HG02642 (cell line): ENCODE results near the gene PSD2.

Experiments
- ATAC-seq: cut with Tn5 transposase; IDR thresholded peaks from one replicate; pipeline ENCODE4 v1.9.1; 2021; ENCODE audit warnings: mild to moderate bottlenecking; ENCODE audit not compliant: unreplicated experiment, poor library complexity

Gene PSD2

DNA sequence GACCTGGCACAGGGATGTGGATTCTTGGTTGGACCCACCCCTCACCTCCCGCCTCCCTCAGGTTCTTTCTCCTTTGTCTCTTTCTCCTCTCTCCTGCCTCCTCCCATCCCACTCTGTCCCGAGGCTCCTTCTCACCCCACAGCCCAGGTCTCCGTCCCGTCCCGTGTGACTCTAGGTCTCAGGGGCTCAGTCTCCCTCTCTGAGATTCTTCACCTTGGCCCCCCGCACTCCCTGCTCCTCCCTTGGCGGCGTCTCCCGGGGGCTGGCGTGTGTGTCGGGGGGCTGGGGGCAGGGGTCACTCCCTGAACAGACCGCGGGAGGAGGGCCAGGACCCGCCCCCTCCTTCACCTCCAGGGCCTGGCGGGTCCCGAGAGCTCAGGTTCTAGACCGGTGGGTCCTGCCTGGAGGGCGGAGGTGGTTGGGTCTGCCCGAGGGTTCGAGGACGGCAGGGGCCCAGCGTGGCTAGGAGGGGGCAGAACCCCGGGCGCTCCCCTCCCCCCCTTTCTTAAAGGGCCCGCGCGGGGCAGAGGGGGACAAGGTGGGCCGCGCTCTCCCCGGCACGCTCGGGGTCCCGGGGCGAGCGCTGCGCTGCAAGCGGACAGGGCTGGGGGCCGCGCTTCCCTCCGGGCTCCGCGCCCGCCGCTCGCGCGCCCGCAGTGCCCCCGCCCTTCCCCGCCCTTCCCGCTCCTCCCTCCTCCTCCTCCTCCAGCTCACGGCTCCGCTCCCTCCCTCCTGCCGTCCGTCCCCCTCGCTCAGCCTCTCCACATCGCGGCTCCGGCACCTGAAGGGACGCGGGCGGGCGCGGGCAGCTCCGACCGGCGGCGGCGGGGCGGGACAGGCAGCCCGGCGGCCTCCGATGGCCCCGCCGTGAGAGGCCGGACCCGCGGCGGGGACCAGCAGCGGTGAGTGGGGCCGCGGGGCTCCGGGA lies at the start of gene PSD2:
Gene PSD2 (plus strand): TSS at position 735 of the 928 bp plus-strand sequence. CDS start 13,633 bp downstream, outside the sequence.
- ATAC-seq: no peak

DNA sequence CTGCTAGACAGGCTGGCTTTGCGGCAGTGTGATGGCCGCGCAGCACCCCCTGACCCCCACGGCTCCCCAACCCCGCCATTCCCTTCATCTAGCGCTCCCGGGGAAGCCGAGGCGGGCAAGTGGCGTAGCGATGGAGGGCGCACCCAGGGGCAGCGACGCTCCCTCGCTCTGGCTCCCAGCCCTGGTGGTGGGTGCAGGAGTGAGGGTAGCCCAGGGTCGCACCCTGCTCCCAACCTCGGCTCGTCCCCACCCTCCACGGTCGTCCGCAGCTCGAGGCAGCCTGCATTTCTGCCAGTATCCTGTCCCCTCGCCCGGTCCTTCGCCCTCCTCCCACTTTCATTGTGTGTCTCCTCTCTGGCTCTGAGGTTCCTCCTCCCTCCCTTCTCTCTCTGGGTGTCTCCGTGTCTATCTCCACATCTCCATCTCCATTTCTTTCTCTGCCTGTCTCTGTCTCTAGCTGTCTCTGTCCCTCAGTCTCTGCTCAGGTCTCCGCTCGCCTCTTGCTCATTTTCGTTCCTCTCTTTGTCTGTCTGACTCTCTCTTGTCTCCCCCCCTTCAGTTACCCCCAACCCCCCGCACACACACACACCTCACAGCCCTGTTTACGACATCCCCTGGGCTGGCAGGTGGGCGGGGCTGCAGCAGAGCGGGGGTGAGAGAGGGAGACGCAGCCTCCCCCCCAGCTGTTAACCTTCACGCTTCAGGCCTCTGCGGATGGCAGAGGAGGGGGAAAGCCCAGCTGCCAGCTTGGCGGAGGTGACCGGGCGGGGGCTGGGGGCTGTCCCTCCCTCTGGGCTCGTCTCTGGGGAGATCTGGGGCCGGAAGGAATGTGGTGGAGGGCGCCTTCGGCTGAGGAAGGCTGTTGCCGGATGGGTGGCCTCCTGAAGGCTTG lies 48.7 kb upstream of the PSD2 start:
- ATAC-seq: peak; percentile 54

DNA sequence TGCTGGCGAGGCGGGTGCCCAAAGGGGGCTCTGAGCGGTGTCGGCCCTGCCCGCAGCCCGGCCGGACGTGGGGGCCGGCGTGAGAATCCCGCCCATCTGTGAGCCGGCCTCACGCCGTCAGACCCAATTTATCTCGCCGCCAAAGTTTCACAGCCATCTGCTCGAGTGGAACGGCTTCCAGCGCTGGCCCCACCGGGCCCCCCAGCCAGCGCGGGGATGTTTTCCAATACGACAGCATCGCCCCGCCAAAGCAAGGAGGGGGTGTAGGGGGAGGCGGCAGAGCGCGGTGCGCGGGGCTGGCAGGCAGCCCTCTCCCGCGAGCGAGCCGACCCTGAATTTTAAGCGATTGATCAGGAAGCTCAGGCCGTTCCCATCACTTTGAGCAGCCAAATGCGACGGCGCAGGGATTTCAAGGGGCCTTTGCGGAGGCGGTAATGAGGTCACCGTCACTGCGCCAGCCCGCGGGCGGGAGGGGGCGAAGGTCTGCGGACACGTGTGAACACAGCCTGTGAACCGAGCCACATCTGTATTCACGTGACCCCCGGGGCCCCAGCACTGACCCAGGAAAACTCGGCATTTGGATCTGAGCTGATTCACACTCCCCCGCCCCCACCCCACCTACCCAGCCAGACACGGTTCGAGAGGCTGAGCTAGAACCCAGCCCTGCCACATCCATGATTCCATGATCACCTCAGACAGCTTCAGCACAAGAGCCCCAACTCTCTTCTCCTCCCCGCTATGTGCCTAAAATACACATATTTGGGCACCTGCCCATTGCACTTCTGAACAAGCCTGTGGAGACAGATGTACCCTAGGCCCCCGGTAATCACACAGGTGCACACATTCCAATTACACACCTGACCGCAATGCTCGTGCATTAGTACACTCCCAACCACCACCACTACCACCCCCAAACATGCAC lies 47.8 kb upstream of the PSD2 start:
- peak; percentile 9 for ATAC-seq

GRCh38 chr5:139748505-139748826 lies 47.1 kb upstream of the PSD2 start:
- ATAC-seq: no peak

GRCh38 chr5:139749242-139749641 lies 46.4 kb upstream of the PSD2 start:
- no peak for ATAC-seq

- ATAC-seq: no peak
These were observed 44.4 kb upstream of the PSD2 start for GRCh38 chr5:139751236-139751635.

- no peak for ATAC-seq
These were observed 42.8 kb upstream of the PSD2 start for GRCh38 chr5:139752506-139753473.

GRCh38 chr5:139755892-139756671 lies 39.5 kb upstream of the PSD2 start:
- no peak for ATAC-seq

DNA sequence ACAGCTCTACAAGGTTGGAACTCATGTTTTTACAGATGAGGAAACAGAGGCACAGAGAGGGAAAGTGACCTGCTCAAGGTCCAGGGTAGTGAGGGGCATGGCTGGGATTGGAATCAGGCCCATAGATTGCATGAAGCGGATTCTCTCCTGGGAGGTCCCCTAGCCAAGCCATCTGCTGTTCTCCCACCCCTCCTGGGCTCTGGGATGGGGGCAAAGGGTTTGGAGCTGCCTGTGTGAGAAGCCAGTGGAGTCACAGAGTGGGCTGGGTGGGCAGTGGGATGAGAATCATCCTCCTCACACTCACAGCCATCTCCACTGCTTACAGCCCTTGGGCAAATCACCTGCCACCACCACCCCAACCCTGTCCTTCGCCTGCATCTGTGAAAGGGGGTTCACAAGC lies 38.6 kb upstream of the PSD2 start:
- ATAC-seq: no peak

GRCh38 chr5:139757727-139758509 lies 37.7 kb upstream of the PSD2 start:
- no peak for ATAC-seq

DNA sequence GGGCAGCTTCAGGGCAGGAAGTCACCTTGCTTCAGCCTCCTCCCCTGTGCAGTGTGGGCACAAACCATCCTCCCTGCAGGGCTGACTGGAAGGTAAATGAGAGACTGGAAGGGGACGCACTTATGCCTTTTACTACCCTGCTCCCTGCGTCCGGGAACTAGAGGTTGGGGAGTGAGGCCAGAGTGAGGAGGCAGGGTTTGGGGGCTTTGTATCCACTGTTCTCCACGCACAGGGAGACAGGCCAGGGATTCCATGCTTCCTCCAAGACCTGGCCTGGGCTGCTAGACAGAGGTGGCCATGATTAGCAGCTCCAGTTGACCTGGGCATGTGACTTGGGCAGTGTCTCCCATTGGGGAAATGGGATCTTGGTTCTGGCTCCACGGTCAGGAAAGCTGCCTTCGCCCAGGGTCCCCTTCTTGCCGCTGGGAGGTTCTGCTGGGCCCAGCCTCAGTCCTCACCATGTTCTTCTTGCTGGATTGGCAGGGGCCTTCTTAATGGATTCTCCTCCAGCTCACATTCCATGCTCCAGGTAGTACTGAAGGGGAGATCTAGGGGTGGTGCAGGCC lies 37.0 kb upstream of the PSD2 start:
- ATAC-seq: no peak

DNA sequence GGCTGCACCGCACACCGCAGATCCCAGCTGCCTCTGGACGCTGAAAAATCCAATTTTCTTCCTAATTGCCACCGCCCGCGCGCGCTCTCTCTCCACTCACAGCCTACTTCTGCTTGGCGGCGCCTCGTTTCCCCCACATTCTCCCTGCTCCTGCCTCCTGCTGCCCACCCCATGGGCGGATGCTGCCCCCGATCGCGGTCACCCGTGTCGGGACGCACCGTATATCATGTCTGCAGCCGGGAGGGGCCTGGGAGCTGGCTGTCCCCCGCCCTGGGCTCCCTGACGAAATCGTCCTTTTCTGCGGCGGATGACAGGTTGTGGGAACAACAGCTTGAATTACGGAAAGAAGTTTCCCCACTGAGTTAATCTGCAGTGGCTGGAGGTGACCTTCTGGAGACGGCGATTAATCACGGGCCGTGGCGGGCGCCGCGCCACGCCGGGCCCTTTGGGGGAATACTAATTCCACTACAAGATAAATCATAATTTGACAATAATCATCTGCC lies 36.3 kb upstream of the PSD2 start:
- ATAC-seq: no peak

DNA sequence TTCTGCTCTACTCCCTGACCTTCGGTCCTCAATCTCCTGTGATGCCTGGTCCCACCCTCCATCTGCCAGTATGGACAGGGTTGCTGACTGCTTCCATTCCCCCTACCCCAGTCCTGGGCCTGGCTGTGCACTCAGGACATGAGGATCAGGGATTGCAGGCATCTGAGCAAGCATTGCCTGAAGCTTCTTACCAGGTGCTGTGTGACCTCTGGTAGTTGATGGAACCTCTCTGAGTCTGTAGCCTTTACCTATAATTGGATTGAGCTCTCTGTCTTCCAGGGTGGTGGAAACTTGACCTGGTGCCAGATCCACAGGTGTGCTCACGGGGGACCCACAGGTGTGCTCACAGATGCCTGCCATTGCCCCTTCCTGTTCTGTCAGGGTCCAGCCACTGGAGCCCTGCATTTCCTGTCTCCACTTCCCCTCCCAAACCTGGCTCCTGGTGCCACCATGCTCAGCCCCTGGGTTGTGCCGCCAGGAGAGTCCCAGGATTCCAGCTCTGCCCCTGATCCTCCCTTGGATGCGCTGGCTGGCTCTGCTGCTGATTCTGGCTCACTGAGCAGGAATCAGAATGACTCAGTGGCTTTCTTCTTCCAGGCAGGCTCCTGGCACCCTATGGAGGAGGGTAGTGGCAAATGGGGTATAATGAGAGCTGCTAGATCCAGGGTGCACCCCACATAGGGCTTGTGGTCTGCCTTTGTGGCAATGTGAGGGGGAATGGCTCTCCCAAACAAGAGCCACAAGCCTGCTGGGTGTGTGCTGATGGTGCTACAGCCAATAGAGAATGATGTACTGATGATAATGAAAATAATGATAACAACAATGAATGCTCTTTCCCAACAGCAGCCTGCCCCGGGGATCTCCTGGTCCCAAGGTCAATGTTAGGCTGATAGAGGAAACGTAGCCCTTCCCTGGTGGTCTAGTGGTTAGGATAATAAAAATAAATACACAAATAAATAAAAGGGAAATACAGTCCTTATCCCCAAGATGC lies 35.2 kb upstream of the PSD2 start:
- ATAC-seq: no peak

DNA sequence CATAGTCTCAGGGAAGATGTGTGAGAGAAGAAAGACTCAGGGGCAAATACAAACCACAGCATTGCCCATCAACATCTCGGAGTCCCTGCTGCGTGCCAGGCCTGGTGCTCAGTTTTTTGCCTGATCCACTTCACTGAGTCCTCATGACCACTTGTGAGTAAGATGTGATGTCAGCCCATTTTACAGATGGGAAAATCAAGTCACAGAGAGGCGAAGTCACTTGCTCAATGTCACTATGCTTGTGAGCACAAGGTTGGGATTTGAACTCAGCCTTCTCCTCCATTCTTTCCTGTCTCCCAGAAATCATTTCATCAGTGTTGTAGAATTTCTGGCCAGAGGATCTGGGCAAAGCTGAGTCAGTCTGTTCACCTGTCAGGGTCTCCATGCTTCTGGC lies 34.6 kb upstream of the PSD2 start:
- ATAC-seq: no peak

DNA sequence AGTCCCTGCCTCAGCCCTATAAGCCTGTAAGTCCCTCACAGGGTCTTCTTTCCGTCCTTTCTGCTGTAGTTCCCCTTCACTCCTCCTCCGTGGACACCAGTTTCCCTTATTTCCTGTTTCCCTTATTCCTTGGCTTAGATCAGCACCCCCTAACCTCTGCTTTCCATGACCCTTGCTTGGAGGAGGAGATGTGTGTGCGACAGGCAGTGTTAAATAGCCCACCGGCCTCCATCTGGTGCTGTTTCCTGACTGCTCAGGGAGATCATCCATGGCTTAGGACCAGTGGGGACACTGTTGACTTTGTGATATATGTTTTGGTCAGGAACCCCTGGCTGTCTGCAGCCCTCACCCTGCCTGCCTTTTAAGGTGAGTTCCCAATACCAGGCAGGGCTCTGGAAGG lies 34.1 kb upstream of the PSD2 start:
- ATAC-seq: no peak

- no peak for ATAC-seq
These were observed 32.9 kb upstream of the PSD2 start for GRCh38 chr5:139762615-139763170.
